ENCODE results near the gene UBE2E2. TPM values are rescaled to one million over a fixed set of nuclear protein-coding genes. Genes with fewer than 3 reads are reported as not detected.

The UBE2E2 gene
- total RNA-seq, 1 donor from 2014 or later, result 38.3 TPM

DNA sequence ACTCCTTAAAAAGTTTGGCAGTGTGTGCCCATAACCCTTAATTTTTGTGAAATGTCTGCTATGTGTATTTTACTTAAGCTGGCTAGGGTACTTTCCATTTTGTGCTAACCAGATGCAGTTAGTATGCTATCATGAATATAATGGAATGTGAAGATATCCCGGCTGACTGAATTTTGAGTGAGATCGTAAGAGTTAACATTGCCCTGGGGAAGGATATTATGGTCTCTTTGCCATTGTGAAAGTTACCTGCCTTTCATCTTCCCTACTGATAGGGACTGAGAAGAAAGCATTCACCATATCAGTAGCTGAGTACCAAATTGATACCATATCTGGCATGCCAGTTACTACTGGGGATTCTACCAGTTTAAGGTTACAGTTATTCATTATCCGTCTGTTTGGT, 243.2 kb downstream of the UBE2E2 start:
- DNase-seq, result no peak
- intact Hi-C loops (cut with micrococcal nuclease), result no loop called here
- ATAC-seq, result no peak

DNA sequence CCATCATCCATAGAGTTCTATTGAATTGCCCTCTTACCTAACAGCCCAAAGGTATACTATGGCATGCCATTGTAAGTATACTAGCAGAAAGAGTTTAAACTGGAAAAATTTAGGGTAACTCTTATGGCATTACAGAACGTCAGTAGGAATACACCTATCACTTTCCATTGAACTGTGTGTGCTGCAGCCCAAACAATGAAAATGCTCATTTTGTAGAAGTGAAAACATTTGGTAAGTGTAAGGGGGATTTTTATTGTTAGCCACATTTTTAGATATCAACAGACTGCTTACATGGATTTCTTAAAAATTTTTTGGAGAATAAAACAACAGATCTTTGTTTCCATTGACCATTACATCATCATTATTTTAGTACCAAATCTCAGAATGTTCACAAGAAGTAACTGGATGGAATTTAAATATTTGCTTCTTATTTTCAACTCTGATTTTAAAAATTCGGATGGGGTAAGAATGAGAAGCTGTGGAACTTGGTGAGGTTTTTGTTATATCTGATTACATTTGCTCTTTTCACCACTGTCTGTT, 245.9 kb downstream of the UBE2E2 start:
- DNase-seq, result no peak
- ATAC-seq, result peak; percentile 34
- intact Hi-C loops (cut with micrococcal nuclease), result no loop called here

DNA sequence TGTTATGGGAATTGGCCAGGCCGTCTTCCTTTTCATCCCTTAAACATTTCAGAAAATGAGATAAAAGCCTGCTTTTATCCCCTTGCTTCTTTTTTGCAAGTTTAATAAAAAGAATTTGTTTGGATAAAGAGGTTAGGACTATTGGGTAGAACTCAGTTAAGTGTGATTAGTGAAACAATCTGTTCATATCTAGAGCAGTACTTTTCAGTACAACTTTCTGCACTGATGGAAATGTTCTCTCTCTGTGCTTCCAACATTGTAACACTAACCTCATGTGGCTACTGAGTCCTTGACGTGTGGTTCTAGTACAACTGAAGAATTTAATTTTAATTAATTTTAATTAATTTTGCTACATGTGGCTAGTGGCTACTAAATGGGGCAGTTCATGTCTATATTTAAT, 246.9 kb downstream of the UBE2E2 start:
- intact Hi-C loops (cut with micrococcal nuclease), result no loop called here
- ATAC-seq (peak; percentile 51), DNase-seq (no peak)

DNA sequence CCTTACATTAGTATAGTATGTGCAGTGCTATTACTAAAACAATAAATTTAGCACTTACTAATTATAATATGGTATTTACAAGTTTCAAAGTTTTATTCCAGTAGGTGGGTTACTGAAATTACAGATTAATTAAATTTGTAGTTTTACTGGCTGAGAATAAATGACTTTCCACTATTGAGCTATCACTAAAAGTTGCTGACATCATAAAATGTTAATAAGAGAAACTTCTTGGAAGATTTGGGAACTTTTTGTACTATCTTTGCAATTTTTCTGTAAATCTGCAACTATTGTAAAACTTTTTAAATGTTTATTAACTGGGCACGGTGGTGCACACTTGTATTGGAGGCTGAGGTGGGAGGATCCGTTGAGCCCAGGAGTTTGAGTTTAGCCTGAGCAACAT, 247.7 kb downstream of the UBE2E2 start:
- DNase-seq, result no peak
- ATAC-seq, result no peak
- intact Hi-C loops (cut with micrococcal nuclease), result no loop called here

DNA sequence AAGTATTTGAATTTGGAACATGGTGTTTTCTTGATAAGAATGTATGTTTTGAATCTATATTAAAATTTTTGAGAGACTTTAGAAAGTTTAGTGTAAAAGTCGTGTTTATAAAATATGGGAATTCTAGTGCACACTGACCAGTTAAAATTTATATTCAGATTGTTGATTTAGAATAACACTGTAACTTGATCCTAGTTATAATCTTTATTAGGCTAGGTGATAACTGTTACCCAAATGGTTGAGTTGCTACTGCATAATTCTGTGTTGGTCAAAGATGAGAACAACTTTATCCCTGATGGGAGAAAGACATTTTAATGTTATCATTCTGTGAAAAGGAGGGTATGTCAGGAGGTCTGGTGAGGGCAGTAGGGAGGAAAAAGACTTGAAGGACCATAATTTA, 249.3 kb downstream of the UBE2E2 start:
- intact Hi-C loops (cut with micrococcal nuclease), result no loop called here

DNA sequence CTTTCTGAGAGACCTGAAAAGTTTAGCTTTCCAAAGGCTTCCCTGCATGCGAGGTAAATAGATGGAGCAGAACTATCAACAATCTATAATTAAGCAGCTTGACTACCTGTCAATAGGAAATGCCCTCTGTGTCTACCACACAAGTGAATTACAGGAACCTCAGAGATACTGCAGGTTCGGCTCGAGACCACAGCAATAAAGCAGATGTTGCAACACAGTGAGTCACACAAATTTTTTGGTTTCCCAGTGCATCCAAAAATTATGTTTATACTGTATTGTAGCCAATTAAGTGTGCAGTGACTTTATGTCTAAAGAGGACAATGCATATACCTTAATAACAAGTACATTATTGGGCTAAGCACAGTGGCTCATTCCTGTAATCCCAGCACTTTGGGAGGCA, 252.0 kb downstream of the UBE2E2 start:
- no peak for DNase-seq
- ATAC-seq, result peak; percentile 71
- intact Hi-C loops (cut with micrococcal nuclease), result no loop called here

More for the DNA sequence above, 249.3 kb downstream of the UBE2E2 start:
- ATAC-seq, result no peak
- DNase-seq, result no peak

DNA sequence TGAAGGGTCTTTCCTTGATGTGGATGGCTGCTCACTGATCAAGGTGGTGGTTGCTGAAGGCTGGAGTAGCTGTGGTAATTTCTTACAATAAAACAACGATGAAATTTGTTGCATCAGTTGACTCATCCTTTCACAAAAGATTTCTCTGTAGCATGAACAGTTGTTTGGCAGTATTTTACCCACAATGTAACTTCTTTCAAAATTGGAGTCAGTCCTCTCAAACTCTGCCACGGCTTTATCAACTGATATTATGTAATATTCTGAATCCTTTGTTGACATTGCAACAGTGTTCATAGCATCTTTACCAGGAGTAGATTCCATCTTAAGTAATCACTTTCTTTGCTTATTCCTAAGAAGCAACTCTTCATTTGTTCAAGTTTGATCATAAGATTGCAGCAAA, 252.6 kb downstream of the UBE2E2 start:
- intact Hi-C loops (cut with micrococcal nuclease), result no loop called here
- ATAC-seq (peak; percentile 59), DNase-seq (no peak)

DNA sequence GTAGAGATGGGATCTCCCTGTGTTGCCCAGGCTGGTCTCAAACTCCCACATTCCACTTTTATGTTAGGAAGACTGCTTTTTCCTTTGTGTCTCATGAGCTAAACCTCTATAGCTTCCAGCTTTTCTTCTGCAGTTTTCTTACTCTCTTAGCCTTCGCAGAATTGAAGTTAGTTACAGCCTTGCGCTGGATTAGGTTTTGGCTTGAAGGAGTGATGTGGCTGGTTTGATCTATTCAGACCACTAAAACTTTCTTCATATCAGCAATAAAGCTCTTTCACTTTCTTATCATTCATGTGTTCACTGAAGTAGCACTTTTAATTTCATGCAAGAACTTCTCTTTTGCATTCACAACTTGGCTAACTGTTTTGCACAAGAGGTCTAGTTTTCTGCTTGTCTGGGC, 254.6 kb downstream of the UBE2E2 start:
- ATAC-seq, result no peak
- DNase-seq, result no peak
- intact Hi-C loops (cut with micrococcal nuclease), result no loop called here

DNA sequence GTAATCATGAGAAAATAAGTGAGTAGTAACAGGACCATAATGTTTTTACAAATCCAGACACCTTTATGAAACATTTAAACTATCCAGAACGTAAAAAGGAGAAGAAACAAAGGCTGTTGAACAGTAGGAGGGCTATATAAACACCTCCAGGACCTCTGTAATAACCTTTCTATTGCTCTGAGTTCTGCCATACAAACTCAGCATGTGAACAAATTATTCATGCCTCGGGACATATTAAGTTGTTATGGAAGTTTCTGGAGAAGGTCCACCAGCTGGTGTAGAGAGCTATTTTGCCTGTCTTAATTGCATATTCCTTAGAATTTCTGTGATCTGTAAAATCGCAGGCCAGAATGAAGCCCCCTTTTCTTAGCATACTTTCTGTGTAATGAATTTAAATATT, 256.3 kb downstream of the UBE2E2 start:
- intact Hi-C loops (cut with micrococcal nuclease), result no loop called here
- no peak for DNase-seq
- ATAC-seq, result no peak

DNA sequence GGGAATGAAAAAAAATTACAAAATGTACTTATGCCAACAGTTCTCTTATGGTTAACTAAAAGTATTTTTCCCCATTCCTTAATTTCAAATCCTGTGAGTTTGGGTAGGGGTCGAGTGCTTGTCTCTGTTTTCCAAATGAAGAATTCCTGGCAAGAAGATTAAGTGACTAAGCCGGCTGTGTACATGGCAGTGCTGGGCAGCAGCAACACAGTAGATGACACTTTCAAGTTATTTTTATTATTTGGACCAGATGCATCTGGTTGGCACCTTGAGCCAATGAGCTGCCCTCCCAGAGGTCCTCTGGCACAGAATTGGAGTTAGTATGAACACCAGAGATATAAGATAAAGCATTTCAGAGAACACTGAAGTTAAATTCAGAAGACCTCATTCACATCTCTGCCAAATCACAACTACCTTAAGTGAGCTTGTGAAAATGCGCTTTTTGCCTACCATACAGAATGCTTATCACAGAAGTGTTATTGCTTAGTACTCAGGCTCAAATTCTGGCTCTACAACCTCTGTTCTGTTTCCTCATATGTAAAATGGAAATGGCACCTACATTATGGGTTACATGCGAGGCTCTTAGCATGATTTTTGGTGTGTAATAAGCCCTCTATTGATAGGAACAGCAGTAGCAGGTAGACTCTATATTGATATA, 256.9 kb downstream of the UBE2E2 start:
- DNase-seq (peak; percentile 46), ATAC-seq (peak; percentile 96)
- intact Hi-C loops (cut with micrococcal nuclease), result no loop called here

DNA sequence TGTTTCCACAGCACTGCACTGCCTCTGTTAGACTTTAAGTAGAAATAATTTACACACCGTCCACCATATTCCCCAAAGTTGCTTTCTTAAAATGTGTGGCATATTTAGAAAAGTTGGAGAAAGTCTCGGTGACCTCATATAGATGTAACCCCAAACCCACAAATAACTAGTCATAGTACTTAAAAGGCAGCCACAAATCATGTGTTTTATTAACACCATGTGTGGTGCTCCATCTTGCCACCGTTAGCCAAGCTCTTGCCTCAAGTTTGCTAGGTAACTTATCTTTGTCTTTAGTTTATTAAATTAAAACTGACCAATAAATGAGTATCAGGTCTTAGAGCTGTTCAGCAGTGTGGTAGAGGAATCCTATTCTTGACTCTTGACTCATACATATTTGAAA, 257.9 kb downstream of the UBE2E2 start:
- DNase-seq, result no peak
- intact Hi-C loops (cut with micrococcal nuclease), result no loop called here
- no peak for ATAC-seq

DNA sequence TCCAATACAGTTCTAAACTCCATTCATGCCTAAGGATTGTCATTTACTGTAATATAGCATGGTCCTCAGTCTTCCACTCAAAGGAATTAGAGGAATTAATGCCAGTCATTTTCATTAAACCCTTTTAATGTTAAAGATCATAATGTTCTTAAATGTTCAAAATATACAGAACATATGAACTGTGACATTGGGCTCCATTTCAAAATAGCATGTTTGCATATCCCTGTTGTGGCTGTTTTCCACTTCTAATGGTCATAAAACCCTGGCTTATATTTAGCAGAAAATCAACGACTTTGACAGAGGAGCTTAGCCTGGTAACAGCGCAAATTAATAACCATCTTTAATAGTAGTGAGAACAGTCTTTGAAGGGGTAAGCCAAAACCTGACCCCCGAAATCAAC, 260.7 kb downstream of the UBE2E2 start:
- DNase-seq (no peak), ATAC-seq (no peak)
- intact Hi-C loops (cut with micrococcal nuclease), result no loop called here

DNA sequence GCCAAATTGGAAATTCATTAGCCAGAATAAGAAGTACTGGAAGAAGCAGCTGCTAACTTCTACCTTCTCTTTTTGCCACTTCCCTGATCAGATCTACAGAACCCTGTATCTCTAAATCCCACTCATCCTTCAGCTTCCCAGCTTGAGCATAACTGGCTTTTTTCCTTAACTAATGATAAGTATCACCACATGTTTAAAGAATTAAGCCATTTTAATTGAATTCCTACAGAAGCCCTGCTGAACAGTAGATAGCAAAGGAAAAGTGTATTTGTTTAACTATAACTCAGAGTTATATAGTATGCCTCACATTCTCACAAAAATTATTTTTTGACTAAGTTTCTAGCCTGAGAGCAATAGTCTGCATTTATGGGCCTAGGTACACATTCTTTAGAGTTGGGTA, 262.4 kb downstream of the UBE2E2 start:
- DNase-seq, result no peak
- intact Hi-C loops (cut with micrococcal nuclease), result no loop called here
- no peak for ATAC-seq

DNA sequence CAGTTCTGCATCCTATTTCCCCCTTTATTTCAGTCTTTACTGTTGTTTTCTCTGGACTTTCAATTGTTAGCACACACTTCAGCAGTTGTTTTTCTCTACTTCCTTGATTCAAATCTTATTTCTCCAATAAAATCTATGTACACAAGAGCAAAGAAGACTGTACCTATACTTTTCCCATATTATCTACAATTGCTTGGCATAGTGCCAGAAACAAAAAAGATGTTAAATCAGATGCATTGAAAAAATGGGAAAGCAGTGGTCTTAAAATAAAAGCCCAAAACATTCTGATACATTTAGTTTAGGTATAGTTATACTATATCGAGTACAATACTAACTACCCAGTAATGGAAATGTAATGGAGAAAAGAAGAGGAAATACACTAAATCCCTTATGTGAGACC, 265.1 kb downstream of the UBE2E2 start:
- intact Hi-C loops (cut with micrococcal nuclease), result no loop called here
- DNase-seq (no peak), ATAC-seq (no peak)

DNA sequence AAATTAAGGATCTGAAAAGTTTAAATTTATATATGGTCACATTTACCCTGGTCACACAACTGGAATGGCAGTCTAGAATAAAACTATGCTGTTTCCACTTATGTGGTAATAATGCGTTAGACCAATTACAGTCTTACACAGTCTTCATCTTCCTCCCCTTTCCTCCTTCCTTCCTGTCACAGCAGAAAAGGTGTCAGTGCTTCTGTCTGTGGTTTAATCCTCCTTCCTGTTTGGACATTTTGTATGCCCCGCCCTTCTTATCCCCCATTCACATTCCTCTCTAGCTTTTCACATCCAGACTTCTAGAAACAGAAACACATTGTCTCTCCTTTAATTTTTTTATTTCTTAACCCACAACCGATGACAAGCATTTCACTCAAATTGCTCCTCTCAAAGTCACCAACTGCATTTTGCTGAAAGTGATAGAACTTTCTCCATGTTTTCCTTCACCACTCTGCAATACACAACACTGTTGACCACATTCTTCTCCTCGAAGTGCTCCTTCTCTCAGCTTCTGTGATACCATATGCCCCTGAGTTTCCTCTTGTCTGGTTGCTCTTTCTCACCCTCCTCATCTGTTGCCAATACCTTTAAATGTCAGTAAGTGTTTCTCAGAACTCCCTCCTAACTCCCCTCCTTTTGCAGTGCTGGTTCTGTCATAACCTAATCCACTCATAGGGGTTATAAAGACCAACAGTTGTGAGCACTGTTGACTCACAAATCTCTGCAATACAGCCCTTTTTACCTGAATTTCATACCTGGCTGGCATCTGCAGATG, 271.6 kb downstream of the UBE2E2 start:
- intact Hi-C loops (cut with micrococcal nuclease), result no loop called here
- no peak for DNase-seq

DNA sequence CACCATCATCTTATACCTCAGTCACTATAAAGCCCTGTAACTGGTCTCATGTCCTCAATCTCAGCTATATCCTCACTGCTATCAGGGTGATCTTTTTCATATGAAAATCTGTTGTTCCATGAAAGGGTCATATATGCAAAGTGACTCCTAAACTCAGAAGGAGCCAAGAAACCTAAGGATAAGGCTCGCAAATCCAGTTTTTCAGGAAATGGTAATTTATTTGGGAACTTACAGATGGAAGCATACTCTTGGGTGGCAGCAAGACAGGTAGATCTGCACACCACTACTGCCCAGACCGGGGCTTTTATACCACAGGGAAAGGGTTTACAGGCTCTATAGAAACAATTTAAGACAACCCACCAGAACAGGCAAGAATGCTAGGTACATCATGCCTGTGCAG, 272.3 kb downstream of the UBE2E2 start:
- intact Hi-C loops (cut with micrococcal nuclease), result no loop called here
- no peak for ATAC-seq
- DNase-seq, result no peak

More for the DNA sequence above, 271.6 kb downstream of the UBE2E2 start:
- no peak for ATAC-seq

DNA sequence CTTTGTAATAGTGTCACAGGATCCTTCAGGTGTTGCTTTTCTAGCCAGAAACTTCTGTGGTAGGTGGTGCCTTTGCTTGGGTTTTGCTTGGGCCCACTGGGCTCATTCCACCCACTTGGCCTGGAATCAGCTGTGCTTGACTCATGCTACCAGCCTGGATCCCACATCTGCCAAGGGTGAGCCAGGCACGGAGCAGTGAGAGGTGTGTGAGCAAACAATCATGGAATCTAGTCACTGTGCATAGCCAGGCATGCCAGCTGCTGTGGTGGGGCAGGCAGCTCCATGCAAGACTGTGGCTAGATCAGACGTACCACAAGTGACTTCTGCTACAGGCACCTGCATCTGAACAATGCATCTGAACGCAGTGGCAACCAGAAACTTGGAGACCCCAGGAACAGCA, 275.9 kb downstream of the UBE2E2 start:
- DNase-seq (no peak), ATAC-seq (peak; percentile 32)
- intact Hi-C loops (cut with micrococcal nuclease), result no loop called here

DNA sequence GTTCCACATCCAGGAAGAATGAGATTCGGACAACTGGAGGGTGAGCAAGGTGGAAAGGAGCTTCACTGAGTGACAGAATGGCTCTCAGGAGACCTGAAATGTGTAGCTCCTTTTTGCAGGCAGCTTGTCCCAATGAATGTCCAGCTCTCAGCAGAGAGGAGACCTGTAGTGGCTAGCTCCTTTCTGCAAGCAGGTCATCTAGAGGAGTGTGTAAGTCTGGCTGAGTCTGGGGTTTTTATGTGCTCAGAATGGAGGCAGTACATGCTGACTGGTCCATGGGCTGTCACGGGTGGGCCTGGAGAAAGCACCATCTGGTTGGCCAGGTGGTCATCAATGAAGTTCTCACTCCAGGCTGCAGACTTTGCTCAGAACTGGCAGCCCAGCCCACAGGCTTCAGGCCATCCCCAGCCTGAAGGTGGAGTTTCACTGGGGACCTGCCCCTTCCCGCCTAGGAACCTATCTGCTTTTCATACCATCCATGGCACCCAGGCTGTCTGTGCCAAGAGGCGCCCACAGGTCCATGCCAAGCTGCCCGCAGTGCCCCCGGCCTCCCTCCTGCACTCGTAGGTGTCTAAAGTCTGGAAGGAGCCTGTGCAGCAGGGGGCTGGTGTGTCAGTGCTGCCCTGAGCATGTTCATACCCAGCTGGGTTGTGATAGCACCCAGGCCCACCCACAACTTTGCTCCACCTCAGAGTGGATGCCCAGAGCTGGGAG, 276.6 kb downstream of the UBE2E2 start:
- ATAC-seq (no peak), DNase-seq (no peak)
- intact Hi-C loops (cut with micrococcal nuclease), result no loop called here

DNA sequence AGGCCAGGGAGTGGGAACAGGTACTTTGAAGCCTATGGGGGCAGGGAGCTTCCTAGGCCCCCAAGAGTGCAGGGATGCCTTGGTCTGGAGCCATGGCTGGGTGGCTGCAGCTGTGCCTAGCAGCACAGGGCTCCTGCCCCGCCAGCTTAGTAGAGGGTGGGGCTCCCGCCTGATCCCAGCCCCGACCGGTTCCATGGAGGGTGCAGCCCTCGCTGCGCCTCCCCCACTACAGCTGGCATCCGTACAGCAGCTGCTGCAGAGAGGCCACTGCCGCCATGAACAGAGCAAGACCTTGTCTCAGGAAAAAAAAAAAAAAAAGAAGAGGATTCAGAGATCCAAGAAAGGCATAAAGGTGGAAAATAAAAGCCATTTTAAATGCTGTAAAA, 277.2 kb downstream of the UBE2E2 start:
- ATAC-seq, result no peak
- intact Hi-C loops (cut with micrococcal nuclease), result no loop called here
- DNase-seq, result no peak

DNA sequence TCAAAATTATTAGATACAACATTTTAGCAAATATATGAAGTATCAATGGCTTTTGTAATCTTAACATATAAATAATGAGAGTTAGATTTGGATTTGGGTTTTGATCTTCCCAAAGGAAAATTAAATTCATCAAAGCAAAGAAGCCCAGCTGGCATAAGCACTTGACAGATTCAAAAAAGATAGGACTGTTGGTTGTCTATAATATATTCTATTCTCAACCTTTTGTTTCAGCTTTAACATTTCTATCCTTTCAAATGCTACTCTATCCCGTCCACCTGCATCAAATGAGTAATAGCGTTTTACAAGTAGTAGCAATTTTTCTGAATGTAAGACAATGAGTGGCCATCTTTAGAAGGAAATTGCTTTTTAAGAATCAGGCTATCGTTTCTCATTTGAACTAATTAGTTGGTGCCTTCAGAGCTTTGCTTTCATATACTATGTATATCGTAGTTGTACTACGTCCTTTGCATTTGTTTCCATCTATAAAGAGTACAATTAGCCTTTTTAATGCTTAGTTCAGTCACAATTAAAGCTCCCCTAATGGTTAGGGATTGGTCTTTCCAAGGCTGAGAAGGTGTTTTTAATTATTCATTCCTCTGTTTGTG, 278.0 kb downstream of the UBE2E2 start:
- no peak for DNase-seq
- no peak for ATAC-seq
- intact Hi-C loops (cut with micrococcal nuclease), result no loop called here
